Measurements from ENCODE around the gene PC.

PC gene

GRCh38 chr11:66907751-66908630 lies 50.2 kb downstream of the PC start:
- DNase-seq, result no peak

DNA sequence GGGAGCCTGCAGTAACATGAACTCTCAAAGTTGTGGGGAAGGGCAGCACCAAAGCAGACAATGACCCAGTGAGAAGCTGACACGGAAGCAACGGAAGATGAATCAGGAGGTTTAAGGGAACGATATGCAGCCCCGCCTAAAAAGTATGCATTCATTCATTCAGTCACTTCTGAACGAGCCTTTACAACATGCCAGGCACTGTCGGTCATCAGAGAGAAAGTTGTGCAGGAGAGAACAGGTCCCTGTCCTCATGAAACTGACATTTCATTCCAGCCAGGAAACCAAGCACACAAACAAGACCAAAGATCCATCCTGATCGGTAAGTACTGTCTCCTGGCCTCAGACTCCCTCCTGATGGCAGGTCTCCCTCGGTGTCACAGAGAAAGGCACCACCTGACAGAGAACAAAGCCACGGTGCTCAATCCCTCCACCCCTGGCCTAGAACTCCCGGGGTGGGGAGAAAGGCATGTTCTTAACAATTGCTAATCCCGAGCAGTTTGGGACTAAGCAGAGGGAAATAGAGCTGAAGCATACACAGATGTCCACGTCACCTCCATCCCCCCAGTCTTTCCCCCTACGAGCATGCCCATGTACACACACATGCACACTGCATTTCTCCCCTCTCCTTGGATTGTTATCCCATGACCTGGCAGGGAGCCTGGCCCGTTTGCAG lies 52.0 kb downstream of the PC start:
- no peak for DNase-seq

GRCh38 chr11:66905631-66906030 lies 52.6 kb downstream of the PC start:
- DNase-seq, result no peak

DNA sequence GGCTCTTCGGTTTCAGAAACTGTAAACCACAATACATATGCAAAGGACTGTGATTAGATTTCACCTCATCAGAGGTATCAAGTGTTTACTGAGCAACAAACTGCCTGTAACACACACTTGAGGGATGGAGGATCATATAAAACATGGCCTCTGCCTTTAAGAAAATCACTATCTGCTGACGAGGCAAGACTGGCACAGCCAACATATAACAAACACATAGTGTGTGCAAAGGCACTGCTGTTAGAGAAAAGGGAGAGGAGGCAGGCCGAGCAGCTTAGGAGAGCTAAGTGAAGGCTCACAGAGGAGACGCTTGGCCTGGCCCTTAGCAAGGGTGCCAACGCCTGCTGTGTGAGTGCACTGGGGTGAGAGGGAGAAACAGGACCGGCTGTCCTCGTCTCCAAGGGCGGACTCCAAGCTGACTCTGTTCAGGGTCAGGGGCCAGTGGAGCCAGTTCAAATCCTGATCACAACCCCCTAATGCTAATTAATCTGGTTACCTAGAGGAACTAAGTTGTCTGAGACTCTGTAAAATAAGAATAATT lies 53.1 kb downstream of the PC start:
- DNase-seq, result no peak

DNA sequence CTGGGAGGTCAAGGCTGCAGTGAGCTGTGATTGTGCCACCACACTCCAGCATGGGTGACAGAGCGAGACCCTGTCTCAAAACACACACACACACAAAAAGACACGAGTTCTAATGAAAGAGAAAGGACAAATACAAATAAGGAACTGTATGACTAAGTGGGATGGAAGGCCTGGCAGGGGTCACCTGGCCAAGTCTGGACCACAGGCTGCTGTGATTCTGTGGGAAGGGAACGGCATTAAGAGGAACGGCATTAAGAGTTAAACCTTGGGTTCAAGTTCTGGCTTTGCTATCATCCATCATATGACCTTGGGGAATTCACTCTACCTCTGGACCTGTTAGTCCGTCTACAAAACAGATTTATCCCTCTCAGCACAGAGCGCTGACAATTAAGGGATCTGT lies 53.6 kb downstream of the PC start:
- no peak for DNase-seq

- DNase-seq, result no peak
Observed at GRCh38 chr11:66904055-66904454, 54.1 kb downstream of the PC start.

GRCh38 chr11:66902486-66903177 lies 55.6 kb downstream of the PC start:
- no peak for DNase-seq

- DNase-seq, result no peak
Observed at GRCh38 chr11:66901964-66902390, 56.2 kb downstream of the PC start.

DNA sequence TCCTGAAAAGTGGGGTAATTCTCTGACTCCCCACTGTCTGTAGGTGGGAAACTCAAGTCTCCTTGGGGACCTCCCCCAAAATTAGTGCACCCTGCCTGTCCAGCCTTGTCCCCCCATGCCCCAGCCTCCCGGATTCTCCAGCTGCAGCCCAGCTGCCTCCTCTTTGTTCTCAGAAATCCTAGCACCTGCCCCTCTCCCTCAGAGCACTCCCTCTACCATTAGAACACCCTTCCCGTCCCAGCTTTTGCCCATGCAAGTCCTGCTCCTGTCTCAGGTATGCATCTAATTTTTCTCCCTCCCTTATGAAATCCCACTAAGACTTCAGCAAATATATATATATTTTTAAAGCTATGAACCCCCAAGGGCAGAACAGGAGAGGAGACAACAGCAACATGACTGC lies 64.0 kb downstream of the PC start:
- no peak for DNase-seq

DNA sequence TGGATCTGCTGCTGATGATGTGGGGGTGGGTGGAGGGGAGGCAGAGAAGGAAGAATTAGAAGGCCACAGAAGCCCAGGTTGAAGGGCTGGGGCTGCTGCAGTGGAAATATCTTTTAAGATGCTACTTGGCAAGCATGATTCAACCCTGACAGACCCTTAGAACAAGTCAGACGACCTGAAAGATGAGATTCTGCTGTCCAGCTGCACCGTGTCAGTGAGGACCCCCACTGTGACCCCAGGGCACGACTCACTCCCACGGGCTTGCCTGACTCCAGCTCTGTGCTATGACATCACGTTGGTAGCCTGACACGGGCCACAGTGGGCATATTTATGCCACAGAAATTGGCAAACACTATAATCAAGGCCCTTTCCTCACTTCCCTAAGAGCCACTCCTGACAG lies 65.3 kb downstream of the PC start:
- DNase-seq, result no peak

DNA sequence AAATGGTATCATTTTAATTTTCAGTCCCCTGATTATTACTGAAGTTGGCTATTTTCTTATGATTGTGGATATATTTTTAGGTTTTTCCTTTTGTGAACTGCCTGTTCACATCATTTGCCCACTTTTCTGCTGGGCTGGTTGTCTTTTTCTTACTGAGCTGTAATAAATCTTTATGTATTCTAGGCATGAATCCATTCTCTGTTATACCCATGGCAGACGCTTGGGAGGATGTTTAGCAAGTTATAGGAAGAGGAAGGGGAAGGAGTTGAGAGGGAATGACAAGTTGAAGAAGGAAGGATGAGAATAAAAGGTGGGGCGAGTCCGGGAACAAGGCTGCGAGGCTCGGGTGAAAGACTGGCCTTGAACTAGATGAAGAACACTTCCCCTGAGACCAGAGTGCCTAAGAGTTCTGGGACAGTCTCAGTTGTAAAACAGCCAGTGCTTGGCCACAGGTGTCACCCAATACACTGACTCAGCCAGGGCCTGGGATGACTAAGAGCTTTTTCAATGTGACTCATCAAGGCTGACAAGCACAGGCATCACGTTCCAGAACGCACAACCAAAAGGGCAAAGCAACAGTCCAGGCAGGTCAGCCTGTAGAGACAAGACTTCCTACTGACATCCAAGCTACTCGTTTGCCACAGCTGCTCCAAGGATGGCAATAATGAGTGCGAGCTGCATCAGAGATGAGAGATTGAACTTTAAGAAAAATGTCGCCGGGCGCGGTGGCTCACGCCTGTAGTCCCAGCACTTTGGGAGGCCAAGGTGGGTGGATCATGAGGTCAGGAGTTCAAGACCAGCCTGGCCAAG lies 66.1 kb downstream of the PC start:
- no peak for DNase-seq

GRCh38 chr11:66889960-66890359 lies 68.2 kb downstream of the PC start:
- no peak for DNase-seq

GRCh38 chr11:66888282-66888681 lies 69.9 kb downstream of the PC start:
- no peak for DNase-seq

- DNase-seq, result no peak
Observed at GRCh38 chr11:66887526-66887925, 70.7 kb downstream of the PC start.

DNA sequence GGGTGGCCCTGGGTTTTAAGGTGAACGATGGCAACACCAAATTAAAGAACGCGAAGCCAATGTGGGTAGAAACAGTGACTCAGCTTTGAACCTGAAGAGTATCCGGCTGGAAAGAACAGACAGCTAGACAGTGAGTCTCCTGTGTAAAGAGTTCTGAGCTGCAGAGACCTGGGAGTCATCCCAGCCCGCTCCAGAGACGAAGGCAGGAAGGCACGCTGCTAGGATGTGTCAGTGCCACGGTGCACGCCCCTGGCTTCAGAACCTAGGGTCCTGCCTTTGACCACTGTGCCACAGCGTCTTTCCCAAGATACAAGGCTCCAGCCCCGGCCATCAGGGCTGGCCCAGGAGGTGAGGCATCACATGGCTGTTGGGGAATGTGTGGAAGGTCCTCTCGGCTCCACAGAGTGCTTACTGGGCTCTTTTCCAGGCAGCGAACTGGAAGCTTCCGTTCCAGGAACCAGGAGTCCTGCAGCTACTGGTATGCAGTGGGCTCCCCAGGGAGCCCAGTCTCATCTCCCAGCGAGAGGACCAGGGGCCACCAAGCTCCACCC lies 71.4 kb downstream of the PC start:
- DNase-seq, result no peak

DNA sequence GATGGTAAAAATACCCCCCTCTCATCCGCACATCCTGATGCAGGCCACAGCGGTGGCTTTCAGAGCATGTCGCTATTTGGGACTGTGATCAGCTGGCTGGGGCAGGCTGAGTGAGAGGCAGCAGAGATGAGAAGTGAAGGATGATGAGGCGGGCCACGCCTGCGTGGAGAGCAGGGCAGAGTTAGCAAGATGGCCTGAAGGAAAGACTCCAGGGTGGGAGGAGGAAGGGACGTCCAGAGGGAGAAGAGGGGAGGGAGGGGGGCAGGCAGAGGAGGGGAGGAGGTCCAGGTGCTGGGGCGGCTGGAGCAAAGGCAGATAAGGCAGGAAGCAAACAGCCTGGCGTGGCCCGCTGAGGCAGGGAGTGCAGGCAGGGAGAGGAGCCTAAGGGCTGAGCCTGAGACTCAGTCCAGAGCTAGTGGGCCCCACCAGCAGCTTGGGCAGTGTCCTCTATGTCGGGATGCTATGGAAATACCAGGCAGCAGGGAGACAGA lies 72.2 kb downstream of the PC start:
- DNase-seq, result no peak

DNA sequence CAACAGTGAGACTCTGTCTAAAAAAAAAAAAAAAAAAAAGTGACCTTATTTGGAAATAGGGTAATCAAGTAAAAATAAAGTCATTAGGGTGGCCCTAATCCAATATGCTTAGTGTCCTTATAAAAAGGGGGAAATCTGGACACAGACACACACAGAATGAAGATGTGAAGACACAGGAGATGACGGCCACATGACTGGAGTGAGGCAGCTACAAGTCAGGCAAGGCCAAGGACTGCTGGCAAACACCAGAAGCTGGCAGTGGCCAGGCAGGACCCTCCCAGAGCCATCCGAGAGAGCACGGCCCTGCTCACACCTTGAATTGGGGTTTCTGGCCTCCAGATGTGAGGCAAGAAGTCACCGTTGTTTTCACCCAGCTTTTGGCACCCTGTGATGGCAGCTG lies 72.7 kb downstream of the PC start:
- no peak for DNase-seq

DNA sequence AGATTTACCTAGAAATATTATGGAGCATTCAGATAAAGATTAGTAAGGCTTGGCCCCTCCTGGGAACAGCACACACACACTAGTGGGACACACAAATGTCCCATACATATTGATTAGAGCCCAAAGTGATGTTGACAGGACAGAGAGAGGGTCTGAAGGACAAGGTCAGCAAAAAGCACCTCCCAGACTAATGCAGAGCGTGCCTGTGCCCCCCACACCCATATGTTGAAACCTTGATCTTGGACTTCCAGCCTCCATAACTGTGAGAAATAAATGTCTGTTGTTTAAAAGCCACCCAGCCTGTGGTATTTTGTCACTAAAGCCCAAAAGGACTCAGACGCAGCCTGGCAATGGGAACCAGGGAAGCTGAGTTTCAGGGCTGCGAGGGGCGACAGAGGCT lies 73.7 kb downstream of the PC start:
- no peak for DNase-seq

DNA sequence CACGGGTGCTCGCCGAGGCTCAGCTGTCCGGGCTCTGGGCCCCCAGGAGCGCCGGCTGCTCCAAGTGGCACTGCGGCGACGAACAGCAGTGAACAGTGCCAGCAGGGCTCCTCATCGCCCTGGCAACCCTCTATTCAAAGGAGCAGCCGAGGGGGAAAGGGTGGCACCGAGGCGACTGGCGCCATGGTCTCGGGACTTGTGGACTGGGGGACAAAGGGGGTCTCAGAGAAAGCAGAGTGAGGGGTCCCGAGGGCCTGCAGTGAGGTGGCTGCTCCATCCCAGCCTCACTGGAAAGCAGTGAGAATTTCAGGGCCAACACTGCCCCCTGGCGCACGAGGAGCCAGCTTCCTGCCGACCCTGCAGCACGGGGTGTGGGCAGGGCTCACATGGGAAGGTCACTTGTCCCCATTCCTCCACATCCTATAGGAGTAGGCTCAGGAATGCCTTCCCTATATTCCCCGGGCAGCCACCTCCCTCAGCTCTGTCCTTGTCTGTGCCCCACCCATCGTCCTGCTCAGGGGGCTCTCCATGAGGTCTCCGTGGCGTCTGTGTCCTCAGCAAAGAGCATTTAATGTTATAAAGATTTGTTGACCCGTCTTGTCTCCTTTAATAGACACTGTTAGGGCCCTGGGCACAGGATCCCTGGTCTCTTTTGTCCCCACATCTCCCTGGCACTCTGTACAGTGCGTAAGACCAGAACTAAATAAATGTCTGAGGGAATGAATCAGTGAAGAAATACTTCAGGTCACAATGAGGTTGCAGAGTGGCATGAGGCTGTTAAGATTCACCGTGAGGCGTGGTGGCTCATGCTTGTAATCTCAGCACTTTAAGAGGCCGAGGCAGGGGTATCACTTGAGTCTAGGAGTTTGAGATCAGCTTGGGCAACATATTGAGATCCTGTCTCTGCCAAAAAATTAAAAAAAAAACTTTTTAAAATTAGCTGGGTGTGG lies 74.9 kb downstream of the PC start:
- peak; percentile 90 for DNase-seq

DNA sequence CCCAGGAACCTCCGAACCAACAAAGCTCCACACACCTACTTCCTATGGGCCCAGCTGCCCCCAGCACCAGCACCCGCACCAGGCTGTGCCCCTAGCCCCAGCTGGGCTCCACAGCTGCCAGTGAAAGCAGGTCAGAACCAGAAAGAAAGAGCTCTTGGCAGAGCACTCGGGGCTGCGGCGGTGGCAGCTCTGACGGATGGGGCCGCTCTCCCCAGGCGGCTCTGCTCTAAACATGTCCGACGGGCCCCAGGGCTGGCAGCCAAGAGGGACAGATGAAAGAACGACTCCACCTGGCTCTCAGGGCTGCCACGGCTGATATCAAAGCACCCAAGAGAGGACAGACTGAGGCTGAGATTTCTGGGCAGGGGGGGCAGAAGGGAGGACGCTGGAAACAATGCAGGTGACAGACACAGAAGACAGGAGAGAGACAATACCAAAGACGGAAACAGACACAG lies 75.6 kb downstream of the PC start:
- DNase-seq, result peak; percentile 90

DNA sequence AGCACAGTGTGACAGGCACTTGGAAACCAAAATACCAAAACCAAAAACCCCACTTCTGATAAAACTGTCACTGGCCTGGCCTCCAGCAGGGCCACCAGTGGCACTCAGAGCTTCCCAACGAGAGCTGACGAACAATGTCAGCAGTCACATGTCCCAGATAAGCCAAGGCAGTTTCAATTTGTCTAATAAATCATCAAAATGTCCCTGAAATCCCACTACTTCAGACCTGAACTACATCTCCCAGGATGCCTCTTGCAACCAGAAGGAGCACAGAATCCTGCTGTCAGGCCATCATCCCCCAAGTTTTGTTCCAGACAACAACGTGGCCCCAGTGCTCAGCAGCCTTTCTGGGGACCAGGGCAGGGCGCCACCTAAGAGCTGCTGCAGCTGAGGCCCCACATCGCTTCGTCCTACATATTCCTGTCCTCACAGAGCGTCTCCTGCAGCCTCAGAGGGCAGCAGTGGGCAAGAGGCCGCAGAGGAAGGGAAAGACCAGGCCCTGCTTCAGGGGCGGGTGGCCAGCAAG lies 76.2 kb downstream of the PC start:
- DNase-seq, result peak; percentile 49
